ENCODE data around the gene TANGO2.

Gene TANGO2, protein sequence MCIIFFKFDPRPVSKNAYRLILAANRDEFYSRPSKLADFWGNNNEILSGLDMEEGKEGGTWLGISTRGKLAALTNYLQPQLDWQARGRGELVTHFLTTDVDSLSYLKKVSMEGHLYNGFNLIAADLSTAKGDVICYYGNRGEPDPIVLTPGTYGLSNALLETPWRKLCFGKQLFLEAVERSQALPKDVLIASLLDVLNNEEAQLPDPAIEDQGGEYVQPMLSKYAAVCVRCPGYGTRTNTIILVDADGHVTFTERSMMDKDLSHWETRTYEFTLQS

DNA sequence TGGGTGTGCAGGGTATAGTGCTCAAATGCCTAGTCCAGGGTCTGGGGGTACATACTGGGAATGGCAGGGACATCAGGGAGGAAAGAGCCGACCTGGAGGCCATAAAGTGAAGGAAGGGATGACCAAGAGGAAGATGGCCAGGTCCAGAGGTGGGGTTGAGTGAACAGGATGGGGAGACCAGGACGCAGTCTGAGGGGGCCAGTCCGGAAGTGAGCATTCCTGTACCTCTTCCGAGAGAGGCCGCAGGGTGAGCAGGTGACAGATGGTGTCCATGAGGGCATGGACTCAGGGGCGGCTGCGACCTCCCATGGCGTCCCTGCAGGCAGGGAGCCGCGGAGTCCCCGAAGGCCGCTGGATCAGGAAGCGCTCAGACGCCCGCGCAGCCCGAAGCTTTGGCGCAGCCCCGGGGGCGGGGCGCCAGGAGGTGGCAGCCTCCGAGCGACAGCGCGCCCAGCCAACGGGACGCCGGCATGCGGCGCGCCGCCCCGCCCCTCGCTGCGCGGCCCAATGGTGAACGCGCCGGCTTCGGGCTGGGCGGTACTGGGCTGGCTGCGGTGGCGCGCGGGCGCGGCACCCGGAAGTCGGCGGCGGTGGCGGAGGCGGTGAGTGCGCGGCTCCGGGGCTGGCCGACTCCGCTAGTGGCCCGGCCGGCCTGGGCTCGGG, at the start of gene TANGO2:
TANGO2 (plus strand) TSS at position 578 of the 663 bp plus-strand sequence. CDS start 15,689 bp downstream, outside the sequence.
- peak; percentile 88 to 91 for ATAC-seq

GRCh38 chr22:19971276-19972124, 49.4 kb upstream of the TANGO2 start:
- no peak for ATAC-seq

DNA sequence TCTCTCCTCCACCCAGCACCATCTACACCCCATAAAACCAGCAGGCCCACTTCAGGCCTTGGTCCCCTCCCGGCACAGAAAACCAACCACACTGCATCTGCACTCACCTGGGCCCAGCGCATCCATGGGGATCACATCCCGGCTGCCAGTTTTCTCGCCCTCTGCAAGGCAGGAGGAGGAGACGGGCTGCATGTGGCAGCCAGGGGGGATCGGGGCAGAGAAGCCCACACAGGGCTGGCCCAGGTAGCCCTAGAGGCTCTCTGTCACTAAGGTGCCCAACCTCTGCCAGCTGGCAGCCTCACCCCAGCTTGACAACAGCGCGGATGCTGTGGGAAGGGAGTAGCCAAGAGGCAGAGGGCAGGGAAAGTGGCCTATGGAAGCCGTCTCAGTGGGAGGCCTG, 48.7 kb upstream of the TANGO2 start:
- no peak for ATAC-seq

DNA sequence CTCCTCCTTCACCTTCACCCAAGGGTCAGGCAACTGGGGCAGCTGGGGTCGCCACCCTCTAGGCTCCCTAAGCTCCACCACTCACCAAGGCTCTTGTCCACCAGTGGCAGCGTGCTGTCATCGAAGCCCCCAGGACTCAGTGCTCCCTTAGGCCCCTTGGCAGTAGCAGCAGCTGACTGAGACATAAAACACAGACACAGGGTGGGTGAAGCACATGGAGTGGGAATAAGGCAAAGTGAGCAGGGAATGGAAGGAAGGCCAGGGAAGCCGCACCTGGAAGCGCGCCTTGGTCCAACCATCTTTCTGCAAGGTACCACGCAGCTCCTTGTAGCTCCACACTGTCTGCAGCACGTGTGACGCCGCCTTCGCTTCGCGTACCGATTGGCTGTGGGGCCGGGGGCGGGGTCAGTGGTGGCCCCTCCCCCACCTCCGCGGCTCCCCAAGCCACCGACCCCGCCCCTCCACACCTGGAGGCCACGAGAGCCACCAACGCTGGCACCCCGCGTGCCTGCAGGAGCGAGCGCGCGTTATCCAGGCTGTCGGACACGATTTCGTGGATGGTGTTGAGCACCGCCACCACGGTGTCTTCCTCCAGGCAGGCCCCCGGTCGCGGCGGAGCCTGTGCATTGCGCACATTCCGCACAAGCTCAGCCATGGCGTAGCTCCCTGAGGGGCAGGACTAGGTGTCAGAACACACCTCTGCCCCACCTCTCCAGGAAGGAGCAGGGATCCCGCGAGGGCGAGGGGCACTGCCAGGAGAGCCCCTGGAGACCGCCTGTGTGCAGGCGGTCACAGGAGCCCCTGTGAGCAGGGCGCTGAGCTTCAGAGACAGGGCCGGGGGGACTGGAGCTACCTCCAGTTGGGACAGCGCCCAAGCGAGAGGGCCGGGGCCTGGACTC, 48.0 kb upstream of the TANGO2 start:
- ATAC-seq: no peak

- no peak for ATAC-seq
Measured at GRCh38 chr22:19973551-19974267, 47.2 kb upstream of the TANGO2 start.

DNA sequence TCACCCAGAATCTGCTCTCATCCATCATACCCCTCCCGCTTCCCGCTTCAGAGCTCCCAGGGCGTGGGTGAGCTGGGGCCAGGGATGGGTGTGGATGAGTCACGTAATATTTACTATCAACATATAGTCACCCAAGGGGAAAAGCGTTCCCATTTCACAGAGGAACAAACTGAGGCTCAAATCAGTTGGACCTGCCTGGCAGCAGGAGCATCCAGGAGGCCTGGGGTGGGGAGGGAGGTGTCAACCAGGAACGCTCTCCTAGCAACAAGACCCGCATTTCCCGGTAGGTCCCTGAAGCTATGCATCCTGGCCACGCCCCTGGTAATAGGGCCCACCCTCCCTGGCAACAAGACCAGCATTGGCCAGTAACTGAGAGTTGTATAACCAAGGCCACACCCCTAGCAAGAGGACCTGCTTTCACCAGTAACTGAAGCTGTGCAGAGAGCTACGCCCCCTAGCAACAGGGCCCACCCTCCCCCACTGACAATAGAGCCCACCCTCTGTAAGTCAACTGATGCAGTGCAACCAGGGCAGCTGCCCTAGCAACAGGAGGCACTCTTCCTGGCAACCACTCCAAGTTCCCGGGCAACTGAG, 46.5 kb upstream of the TANGO2 start:
- no peak for ATAC-seq

DNA sequence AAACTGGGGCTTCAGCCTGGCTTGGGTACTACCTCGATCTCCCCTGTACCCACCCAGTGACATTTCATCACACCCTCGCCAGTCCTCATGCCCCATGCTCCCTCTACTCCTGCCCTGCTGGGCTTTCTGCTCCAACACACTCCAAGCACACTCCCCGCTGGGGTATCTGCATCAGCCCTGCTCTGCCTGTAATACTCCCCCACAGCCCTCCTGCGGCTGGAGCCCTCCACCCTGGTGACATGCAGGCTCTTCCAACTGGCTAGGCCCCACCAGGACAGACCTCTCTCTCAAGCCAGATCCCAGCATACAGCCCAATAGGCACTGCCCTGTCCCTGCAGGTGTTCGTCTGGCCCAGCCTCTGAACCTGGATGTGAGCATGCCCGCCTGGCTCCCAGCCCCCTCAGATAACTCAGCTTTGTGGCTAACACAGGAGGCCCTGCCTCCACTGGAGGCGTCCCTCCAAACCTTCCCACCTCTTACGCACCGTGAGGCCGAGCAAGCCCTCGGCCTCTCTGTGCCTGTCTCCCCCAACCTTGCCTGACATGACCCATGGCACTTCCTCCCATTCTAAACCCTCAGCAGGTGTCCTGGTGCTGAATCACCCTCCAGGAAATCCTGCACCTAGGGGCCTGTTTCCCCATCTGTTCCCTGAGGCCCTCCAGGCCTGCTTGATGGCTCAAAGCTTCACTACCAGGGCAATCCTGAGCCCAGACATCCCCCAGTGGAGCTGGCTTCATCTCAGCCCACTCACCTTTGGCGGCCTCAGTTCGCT, 45.8 kb upstream of the TANGO2 start:
- ATAC-seq: no peak

DNA sequence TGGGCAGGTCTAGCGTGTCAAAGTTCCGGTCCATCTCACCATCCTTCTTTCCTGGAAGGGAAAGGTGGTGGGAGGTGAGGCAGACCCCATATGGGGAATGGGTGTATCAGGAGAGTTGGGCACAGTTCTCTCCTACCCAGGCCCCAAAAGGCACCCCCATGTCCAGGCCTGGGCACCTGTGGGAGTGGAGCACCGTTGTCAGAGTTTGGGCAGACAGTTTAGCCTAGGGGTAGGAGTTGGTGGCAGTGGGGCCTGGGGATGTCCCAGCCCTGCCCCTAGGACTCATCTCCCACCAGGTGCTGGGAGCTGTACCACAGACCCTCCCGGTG, 45.2 kb upstream of the TANGO2 start:
- ATAC-seq: no peak

- ATAC-seq: no peak
Measured at GRCh38 chr22:19976671-19977070, 44.2 kb upstream of the TANGO2 start.

- no peak for ATAC-seq
Measured at GRCh38 chr22:19977296-19978243, 43.3 kb upstream of the TANGO2 start.

DNA sequence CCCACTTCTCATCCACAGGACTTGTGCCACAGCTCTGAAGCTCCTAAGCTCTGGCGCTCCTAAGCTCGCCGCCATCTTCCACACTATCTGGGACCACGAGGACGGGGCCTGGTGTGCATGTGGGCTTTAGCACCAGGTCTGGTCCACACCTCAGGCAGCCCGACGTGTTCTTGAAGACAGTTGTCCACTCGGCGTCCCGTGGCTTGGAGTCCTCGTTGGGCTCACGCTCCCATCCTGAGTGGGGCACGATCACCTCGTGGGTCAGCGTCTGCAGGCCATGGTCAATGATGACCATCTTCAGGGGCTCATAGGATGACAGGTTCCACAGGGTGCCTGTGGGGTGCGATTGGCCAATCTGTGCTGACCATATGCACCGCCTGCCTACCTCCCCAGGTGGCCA, 42.2 kb upstream of the TANGO2 start:
- ATAC-seq: no peak

GRCh38 chr22:19979712-19980493, 41.0 kb upstream of the TANGO2 start:
- ATAC-seq: no peak

- no peak for ATAC-seq
Measured at GRCh38 chr22:19980766-19981165, 40.1 kb upstream of the TANGO2 start.

DNA sequence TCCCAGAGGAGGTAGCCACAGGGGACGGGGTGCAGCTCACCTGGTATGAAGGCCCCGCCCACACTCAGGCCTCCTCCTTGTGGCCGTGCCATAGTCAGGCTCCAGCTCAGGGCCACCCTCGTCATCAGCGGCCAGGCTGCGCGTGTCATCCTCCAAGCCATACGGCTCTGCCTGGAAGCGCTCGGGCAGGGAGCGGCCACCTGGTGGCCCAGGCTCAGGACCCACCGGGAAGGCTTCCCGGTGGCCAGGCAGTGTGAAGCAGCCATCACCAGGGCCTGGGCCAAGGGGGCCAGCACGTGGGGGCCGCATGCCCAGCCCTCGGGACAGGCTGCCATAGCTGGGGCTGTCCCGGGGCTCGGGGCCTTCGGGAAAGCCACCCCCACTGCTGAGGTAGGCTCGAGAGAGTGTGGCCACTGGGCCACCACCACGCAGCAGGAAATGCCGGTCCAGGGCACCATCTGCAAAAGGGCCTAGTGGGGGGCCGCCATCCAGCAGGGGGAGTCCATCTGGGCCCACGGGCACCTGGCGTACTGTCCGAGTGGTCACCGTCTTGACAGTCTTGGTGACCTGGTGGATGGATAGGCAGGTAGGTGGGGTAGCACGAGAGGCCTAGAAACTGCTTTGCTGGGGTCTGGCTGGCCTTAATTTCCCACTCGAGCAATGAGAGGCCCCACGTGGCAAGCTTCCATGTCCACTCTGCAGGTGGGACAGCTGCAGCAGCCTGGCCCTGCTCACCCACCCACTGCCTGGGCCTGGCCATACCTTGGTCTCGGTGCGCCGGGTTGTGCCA, 39.5 kb upstream of the TANGO2 start:
- no peak for ATAC-seq

- ATAC-seq: no peak
Measured at GRCh38 chr22:19981961-19982920, 38.7 kb upstream of the TANGO2 start.

- ATAC-seq: no peak
Measured at GRCh38 chr22:19982991-19983578, 37.8 kb upstream of the TANGO2 start.

All from activated CD4-positive, CD25-positive, alpha-beta regulatory T cell treated with anti-CD3 and anti-CD28 coated beads, Interleukin-2, amount 50 U/mL, for 24 hours (primary cell).